Mucosa of stomach (tissue), 1 donor: ENCODE data around the gene AGTRAP.

Source experiments
- H3K27me3 ChIP-seq: one replicate; pipeline ENCODE4 v1.7.0; 2013; ENCODE audit warnings: mild to moderate bottlenecking, low read length; ENCODE audit not compliant: control insufficient read depth, insufficient read depth
- H3K36me3 ChIP-seq: one replicate; pipeline ENCODE4 v1.7.0; 2013; ENCODE audit warnings: low read length; ENCODE audit not compliant: control insufficient read depth, insufficient read depth
- H3K4me1 ChIP-seq: one replicate; pipeline ENCODE4 v1.7.0; 2013; ENCODE audit warnings: mild to moderate bottlenecking, low read length; ENCODE audit not compliant: control insufficient read depth, insufficient read depth
- H3K4me3 ChIP-seq: one replicate; pipeline ENCODE4 v1.7.0; 2013; ENCODE audit warnings: low read length
- H3K9ac ChIP-seq: one replicate; pipeline ENCODE4 v1.7.0; 2013; ENCODE audit warnings: mild to moderate bottlenecking, low read length, moderate library complexity
- H3K9me3 ChIP-seq: one replicate; pipeline ENCODE4 v1.7.0; 2013; ENCODE audit warnings: mild to moderate bottlenecking, low read length, moderate library complexity; ENCODE audit not compliant: control insufficient read depth
- donor health status: Pancreatic carcinoma.

AGTRAP gene

GRCh38 chr1:11741919-11742558, 6.1 kb downstream of the AGTRAP start:
- H3K9ac ChIP-seq: no peak overlapping the region
- no peaks in the 10 kb centered on the region for H3K27me3 ChIP-seq
- H3K4me1 ChIP-seq: peaks cover 18% of the 10 kb centered on the region

GRCh38 chr1:11744287-11744686, 8.4 kb downstream of the AGTRAP start:
- Histone ChIP-seq H3K4me3 (no peak overlapping the region), H3K4me1 (peaks cover 13% of the 10 kb centered on the region), H3K27me3 (no peaks in the 10 kb centered on the region), H3K9me3 (no peaks in the 10 kb centered on the region), H3K36me3 (no peaks in the 10 kb centered on the region), H3K9ac (no peak overlapping the region)

More at GRCh38 chr1:11741919-11742558, 6.1 kb downstream of the AGTRAP start:
- H3K4me3 ChIP-seq: no peak overlapping the region
- H3K36me3 ChIP-seq: no peaks in the 10 kb centered on the region
- H3K9me3 ChIP-seq: no peaks in the 10 kb centered on the region

GRCh38 chr1:11746092-11746491, 10.2 kb downstream of the AGTRAP start:
- H3K27me3 ChIP-seq: no peaks in the 10 kb centered on the region
- H3K4me3 ChIP-seq: no peak overlapping the region
- H3K36me3 ChIP-seq: no peaks in the 10 kb centered on the region
- H3K9me3 ChIP-seq: no peaks in the 10 kb centered on the region
- H3K9ac ChIP-seq: no peak overlapping the region
- H3K4me1 ChIP-seq: peaks cover 13% of the 10 kb centered on the region

- Histone ChIP-seq H3K27me3 (no peaks in the 10 kb centered on the region), H3K36me3 (no peaks in the 10 kb centered on the region), H3K9me3 (no peaks in the 10 kb centered on the region), H3K4me3 (no peak overlapping the region), H3K9ac (no peak overlapping the region), H3K4me1 (peaks cover 13% of the 10 kb centered on the region)
Observed at GRCh38 chr1:11746795-11747487, 11.0 kb downstream of the AGTRAP start.

GRCh38 chr1:11748294-11749202, 12.6 kb downstream of the AGTRAP start:
- Histone ChIP-seq H3K9me3 (no peaks in the 10 kb centered on the region), H3K9ac (no peak overlapping the region), H3K4me1 (peaks cover 13% of the 10 kb centered on the region), H3K27me3 (no peaks in the 10 kb centered on the region), H3K4me3 (no peak overlapping the region), H3K36me3 (no peaks in the 10 kb centered on the region)

GRCh38 chr1:11749203-11749689, 13.3 kb downstream of the AGTRAP start:
- Histone ChIP-seq H3K36me3 (no peaks in the 10 kb centered on the region), H3K4me1 (peaks cover 13% of the 10 kb centered on the region), H3K9me3 (no peaks in the 10 kb centered on the region), H3K9ac (no peak overlapping the region), H3K27me3 (no peaks in the 10 kb centered on the region), H3K4me3 (no peak overlapping the region)

GRCh38 chr1:11749996-11750395, 14.1 kb downstream of the AGTRAP start:
- H3K4me1 ChIP-seq: peaks cover 13% of the 10 kb centered on the region
- no peaks in the 10 kb centered on the region for H3K27me3 ChIP-seq
- no peaks in the 10 kb centered on the region for H3K36me3 ChIP-seq
- H3K4me3 ChIP-seq: no peak overlapping the region
- no peak overlapping the region for H3K9ac ChIP-seq
- H3K9me3 ChIP-seq: no peaks in the 10 kb centered on the region

- H3K36me3 ChIP-seq: no peaks in the 10 kb centered on the region
- H3K9ac ChIP-seq: no peak overlapping the region
- no peaks in the 10 kb centered on the region for H3K27me3 ChIP-seq
- H3K4me1 ChIP-seq: peaks cover 8% of the 10 kb centered on the region
- H3K4me3 ChIP-seq: no peak overlapping the region
- H3K9me3 ChIP-seq: no peaks in the 10 kb centered on the region
Observed at GRCh38 chr1:11751087-11751486, 15.2 kb downstream of the AGTRAP start.

GRCh38 chr1:11752359-11753088, 16.6 kb downstream of the AGTRAP start:
- Histone ChIP-seq H3K9me3 (no peaks in the 10 kb centered on the region), H3K4me1 (no peaks in the 10 kb centered on the region), H3K36me3 (no peaks in the 10 kb centered on the region), H3K4me3 (no peak overlapping the region), H3K9ac (no peak overlapping the region), H3K27me3 (no peaks in the 10 kb centered on the region)

- Histone ChIP-seq H3K4me1 (no peaks in the 10 kb centered on the region), H3K9ac (no peak overlapping the region), H3K9me3 (no peaks in the 10 kb centered on the region), H3K4me3 (no peak overlapping the region), H3K36me3 (no peaks in the 10 kb centered on the region), H3K27me3 (no peaks in the 10 kb centered on the region)
Observed at GRCh38 chr1:11753555-11754208, 17.7 kb downstream of the AGTRAP start.

- Histone ChIP-seq H3K4me1 (peaks cover 2% of the 10 kb centered on the region), H3K27me3 (peaks cover 11% of the 10 kb centered on the region), H3K4me3 (no peak overlapping the region), H3K9ac (no peak overlapping the region), H3K36me3 (no peaks in the 10 kb centered on the region), H3K9me3 (no peaks in the 10 kb centered on the region)
Observed at GRCh38 chr1:11757047-11757446, 21.1 kb downstream of the AGTRAP start.
